Keratinocyte (primary cell): ENCODE measurements around the gene ADARB2.

ENCODE experiments used
- EZH2 ChIP-seq: IDR thresholded peaks from one replicate; pipeline ENCODE4 v1.6.1; 2012; ENCODE audit warnings: inconsistent platforms, mild to moderate bottlenecking, low read length, moderate library complexity
- TF ChIP-seq, protein P1 (sequence below), 3 experiments: IDR thresholded peaks in 1 of 3; conservative IDR thresholded peaks in 1 of 3; optimal IDR thresholded peaks in 1 of 3; 2 replicates in 2 of 3; 3 replicates in 1 of 3; pipeline versions ENCODE3 to v1.5.1; 2011; ENCODE audit warnings: low read length in 3 of 3, mild to moderate bottlenecking in 3 of 3, moderate library complexity in 2 of 3, control low read depth in 1 of 3, inconsistent platforms in 1 of 3; ENCODE audit not compliant: insufficient read depth in 2 of 3; ENCODE audit errors: extremely low read depth in 1 of 3

DNA sequence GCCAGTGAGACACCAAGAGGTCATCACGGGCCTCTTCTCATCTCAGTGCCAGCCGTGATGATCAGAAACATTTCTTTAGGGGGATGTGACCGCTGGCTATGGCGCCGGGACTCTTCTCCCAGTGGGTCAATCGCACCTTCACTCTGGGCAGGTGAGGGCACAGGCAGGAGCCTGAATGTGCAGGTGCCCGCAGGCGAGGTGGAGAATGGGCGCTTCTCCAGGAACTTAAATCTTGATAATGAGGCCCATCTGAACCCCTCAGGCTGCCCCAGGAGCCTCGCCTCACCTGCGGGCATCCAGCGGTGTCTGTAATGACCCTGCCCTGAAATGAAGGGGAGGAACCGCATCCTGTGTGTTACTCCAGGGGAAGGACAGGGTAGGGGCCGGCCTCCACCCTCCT, 204.7 kb downstream of the ADARB2 start:
- TF ChIP-seq, protein P1, sequence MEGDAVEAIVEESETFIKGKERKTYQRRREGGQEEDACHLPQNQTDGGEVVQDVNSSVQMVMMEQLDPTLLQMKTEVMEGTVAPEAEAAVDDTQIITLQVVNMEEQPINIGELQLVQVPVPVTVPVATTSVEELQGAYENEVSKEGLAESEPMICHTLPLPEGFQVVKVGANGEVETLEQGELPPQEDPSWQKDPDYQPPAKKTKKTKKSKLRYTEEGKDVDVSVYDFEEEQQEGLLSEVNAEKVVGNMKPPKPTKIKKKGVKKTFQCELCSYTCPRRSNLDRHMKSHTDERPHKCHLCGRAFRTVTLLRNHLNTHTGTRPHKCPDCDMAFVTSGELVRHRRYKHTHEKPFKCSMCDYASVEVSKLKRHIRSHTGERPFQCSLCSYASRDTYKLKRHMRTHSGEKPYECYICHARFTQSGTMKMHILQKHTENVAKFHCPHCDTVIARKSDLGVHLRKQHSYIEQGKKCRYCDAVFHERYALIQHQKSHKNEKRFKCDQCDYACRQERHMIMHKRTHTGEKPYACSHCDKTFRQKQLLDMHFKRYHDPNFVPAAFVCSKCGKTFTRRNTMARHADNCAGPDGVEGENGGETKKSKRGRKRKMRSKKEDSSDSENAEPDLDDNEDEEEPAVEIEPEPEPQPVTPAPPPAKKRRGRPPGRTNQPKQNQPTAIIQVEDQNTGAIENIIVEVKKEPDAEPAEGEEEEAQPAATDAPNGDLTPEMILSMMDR (optimal IDR thresholded peaks at IDR 0.05 in 1 of 3, IDR thresholded peaks at IDR 0.05 in 1 of 3, conservative IDR thresholded peaks at IDR 0.05 in 1 of 3; ENCODE audit: extremely low read depth in 1 of 3, insufficient read depth in 2 of 3, low read length in 3 of 3): no peak
- TF ChIP-seq EZH2: no peak
